HG03469 (cell line): ENCODE results near the gene PCMT1.
"Not testable (repeated sequence)": the region's sequence is repeated elsewhere in the genome, so short reads cannot be mapped to it uniquely, and the experiment has no call there.

Experiments
- ATAC-seq: cut with Tn5 transposase; IDR thresholded peaks from one replicate; pipeline ENCODE4 v1.9.1; 2021; ENCODE audit warnings: mild to moderate bottlenecking, moderate library complexity, moderate number of reproducible peaks; ENCODE audit not compliant: unreplicated experiment

PCMT1 gene

GRCh38 chr6:149852180-149852579 lies 102.6 kb downstream of the PCMT1 start:
- ATAC-seq: peak; percentile 42

GRCh38 chr6:149852881-149853280 lies 103.3 kb downstream of the PCMT1 start:
- ATAC-seq: no peak

GRCh38 chr6:149854017-149854416 lies 104.5 kb downstream of the PCMT1 start:
- ATAC-seq: not testable (repeated sequence)

GRCh38 chr6:149854532-149854931 lies 105.0 kb downstream of the PCMT1 start:
- ATAC-seq: no peak

GRCh38 chr6:149855040-149855654 lies 105.6 kb downstream of the PCMT1 start:
- ATAC-seq: no peak

GRCh38 chr6:149855741-149856140 lies 106.2 kb downstream of the PCMT1 start:
- no peak for ATAC-seq

- ATAC-seq: no peak
Measured at GRCh38 chr6:149856256-149856994, 106.9 kb downstream of the PCMT1 start.

- no peak for ATAC-seq
Measured at GRCh38 chr6:149857541-149857940, 108.0 kb downstream of the PCMT1 start.

GRCh38 chr6:149859368-149859767 lies 109.8 kb downstream of the PCMT1 start:
- no peak for ATAC-seq

GRCh38 chr6:149859938-149860337 lies 110.4 kb downstream of the PCMT1 start:
- no peak for ATAC-seq

- ATAC-seq: no peak
Measured at GRCh38 chr6:149860513-149860833, 110.9 kb downstream of the PCMT1 start.
